SIG-M5 (cell line): ENCODE data around the gene IL17RC.
"Not testable (repeated sequence)": the region's sequence is repeated elsewhere in the genome, so short reads cannot be mapped to it uniquely, and the experiment has no call there.

ENCODE experiments used
- DNase-seq: peaks from one replicate; lab custom pipeline; 2025; lab: John Stamatoyannopoulos, UW

IL17RC gene

DNA sequence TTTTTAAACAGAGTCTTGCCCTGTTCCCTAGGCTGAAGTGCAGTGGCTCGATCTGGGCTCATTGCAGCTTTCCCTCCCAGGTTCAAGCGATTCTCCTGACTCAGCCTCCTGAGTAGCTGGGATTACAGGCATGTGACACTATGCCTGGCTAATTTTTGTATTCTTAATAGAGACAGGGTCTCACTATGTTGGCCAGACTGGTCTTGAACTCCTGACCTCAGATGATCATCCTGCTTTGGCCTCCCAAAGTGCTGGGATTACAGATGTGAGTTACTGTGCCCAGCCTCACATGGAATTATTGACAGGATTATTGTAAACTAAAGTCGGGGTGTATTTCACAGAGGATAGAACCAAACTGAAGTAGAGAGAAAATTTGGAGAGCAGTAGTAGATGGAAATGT is 21.2 kb upstream of the IL17RC start:
- DNase-seq = not testable (repeated sequence)

DNA sequence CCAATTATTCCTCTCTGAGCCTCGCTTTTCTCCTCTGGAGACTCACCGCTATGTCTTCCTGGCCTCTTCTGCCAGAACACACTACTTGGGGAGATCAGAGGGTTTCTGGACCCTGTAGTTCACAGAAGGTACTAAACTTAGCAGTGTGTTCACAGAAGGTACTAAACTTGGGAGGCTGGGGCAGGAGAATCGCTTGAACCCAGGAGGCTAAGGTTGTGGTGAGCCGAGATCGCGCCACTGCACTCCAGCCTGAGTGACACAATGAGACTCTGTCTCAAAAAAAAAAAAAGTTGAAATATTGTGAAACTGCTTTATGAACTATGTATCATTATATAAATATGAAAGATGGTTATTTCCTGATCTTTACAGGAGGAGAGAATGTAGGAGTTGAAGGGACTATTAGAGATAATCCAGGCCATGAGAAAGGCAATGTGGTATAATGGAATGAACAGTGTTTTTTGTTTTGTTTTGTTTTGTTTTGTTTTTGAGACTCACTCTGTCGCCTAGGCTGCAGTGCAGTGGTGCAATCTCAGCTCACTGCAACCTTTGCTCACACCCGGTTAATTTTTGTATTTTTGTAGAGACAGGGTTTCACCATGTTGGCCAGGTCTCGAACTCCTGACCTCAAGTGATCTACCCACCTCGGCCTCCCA is 20.0 kb upstream of the IL17RC start:
- DNase-seq = not testable (repeated sequence)

DNA sequence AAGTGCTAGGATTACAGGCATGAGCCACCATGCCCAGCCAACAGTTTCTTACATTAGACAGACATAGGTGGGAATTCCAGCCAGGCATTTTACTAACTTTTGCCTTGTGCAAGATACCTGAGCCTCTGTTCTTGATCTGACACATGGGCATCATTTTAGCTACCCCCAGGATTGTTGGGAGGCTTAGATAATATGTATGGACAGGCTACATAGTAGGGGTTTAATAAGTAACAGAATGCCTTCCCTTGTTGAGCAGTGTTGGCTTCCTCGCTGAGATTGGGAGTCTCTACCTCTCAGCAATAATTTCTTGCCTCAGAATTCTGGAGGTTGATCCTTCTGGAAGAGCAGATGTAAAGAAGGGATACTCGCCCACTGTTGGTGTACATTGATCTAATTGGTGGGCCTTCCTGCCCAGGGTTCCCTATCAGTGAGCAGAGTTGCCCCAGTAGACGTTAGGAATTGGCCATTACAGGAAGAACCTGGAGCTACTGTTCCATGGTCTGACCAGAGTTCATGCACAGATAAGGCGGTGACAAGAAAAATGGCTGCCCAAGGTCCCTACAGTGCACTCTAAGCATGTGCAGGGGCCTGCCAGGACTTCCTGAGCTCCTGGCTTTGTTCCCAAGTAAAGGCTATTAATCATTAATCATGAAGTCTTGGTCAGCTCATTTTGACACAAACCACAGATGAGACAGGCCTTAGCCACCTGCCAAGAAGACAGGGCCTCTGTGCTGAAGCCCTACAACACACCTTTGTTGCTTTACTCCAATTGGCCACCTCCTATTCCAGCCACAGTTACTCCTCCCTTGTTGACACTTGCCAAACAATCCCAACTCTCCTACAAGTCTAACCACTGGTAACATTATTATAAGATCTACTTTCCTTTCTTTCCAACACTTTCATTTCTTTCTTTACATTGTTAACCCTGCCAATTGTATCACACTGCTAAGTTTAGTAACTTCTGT is 19.2 kb upstream of the IL17RC start:
- DNase-seq = no peak

DNA sequence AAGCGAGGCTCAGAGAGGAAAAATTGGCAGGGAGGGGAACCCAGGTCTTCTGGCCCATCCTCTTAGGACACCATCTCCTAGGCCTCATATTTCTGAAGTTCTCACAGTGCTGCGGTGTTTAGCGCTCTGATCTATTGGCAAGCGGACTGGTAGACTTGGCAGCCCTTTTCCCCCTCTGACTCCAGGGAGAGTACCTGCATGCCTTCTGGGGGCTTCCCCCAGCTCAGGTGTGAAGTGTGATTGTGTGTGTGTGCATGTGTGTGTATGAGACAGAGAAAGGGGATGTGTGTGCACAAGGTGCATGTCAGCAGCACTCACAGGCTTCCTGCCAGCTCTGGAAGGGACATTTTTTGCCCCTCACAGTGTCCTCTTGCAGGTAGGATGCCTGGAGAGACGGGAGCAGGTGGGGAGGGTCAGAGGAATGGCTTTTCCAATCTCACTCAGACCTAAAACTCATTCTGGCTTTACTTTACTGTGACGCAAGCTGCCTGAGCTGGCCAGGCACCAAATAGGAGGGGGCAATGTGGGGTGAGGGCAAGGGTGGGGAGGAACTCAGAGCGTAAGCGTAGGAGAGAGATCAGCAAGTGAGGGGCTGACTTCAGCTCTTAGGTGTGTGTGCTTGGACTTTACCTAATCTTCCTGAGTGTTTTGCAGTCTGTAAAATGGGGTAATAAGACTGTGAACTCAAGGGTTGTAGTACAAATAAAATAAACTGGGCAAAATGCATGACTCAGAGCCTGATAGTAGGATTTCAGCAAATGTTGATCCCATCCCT is 18.2 kb upstream of the IL17RC start:
- DNase-seq = no peak

DNA sequence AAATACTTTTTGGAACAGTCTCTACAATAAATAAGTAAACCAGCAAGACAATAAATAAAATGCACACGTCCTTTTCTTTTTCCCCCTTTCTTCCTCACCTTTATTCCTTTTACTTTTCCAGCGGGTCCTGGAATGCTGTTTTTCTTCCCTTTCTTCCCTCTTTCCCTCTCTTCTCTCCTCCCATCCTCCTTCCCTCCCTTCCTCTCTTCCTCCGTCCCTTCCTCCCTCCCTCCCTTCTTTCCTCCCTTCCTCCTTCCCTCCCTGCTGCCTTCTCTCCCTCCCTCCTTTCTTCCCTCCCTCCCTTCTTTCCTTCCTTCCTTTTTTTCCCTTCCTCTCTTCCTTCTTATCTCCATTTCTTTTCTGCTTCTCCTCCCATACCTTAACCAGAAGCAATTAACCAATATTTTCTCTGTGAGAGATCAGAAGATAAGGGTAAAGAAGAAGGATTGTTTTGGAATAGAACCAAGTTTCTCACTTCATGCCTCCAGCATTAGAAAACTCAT is 17.6 kb upstream of the IL17RC start:
- DNase-seq = no peak

DNA sequence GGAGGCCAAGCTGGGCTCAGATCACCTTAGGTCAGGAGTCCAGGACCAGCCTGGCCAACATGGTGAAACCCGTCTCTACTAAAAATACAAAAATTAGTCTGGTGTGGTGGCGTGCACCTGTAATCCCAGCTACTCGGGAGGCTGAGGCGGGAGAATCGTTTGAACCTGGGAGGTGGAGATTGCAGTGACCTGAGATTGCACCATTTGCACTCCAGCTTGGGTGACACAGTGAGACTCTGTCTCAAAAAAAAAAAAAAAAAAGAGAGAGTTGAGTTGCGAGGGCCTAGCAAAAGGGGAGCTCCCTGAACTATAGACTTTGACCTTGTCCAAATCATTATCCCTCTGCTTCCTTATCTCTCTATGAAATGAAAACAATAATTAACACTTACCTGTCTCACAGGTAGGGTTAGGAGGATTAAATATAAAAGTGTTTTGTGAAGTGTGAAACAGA is 15.9 kb upstream of the IL17RC start:
- not testable (repeated sequence) for DNase-seq

DNA sequence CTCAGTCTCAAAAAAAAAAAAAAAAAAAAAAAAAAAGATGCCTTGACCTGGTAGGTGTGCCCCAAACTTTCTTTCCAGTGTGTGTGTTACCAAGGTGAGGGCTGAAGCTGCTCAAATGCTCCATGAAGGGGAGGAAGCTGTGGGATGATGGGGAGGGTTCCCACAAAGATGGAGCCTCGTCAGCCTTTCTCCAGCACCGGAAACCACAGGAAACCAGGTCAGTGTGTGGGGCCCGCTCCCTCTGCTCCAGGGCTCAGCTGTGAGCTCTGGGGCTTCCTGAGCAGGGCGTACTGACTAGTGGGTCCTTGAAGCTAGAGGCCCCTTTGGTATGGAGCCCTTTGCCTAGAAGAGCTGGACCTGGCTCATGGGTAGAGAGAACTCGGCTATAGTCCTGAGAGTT is 14.9 kb upstream of the IL17RC start:
- DNase-seq = no peak

DNA sequence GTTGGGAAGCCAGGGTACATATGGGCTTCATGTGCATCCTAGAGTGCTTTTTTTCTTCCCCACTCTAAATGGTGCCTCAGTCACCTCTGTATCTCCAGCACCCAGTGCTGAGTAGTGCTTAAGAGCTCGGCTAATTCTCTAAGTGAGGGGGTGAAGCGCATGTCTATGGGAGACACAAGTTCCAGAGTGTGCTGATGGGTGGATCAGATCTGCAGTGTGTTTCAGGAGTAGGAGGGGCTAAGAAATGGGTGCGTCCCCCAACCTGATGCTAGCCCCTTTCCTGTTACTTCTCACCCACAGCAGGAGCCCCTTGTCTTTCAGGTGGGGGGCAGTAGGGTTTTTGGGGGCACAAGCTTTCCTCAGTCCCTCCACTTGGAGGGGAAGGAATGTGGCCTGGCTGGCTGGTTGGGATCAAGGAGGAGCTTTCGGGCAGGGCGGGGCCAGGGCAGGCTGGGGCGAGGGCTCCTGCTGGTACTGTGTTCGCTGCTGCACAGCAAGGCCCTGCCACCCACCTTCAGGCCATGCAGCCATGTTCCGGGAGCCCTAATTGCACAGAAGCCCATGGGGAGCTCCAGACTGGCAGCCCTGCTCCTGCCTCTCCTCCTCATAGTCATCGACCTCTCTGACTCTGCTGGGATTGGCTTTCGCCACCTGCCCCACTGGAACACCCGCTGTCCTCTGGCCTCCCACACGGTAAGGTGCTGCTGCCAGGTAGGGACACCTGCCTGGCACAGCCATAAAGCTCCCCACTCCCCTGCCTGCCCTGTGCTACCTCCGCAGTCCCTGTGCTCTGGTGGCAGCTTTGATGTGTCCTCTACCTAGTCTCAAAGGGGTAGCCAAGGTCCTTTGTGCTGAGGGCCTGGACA is 14.3 kb upstream of the IL17RC start, which contains the start of gene IL17RE:
IL17RE (plus strand) TSS at position 477 of the 866 bp plus-strand sequence; CDS start at position 562, 85 bp downstream.
- DNase-seq = no peak

DNA sequence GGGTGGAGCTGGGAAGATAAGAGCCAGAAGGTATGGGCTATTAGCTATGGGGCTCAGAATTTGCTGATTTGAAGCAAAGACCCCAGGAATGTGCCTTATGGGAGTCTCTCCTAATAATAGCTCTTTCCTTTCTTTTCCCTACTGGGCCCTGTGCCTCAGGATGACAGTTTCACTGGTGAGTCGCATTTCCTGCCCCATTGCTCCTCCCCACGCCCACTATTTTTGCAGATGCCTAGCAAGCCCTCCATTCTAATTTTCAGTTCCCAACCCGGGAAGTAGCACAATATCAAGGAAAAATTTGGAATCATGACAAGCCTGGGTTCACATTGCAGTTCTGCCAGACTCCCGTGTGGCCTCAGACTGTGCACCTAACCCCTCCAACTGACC is 13.7 kb upstream of the IL17RC start:
- no peak for DNase-seq

DNA sequence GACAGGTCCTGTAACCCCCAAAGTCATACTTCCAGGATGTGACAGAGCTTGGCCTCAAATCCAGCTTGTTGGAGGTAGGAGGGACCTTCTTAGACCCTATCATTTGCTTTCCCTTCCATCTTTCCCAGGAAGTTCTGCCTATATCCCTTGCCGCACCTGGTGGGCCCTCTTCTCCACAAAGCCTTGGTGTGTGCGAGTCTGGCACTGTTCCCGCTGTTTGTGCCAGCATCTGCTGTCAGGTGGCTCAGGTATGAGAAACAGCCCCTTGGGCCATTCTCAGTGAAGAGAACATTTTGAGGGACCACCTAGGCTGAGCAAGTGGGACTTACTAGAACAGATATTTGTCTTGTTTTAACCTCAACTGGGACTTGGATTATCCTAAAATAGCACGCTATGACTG is 13.0 kb upstream of the IL17RC start:
- DNase-seq = no peak

DNA sequence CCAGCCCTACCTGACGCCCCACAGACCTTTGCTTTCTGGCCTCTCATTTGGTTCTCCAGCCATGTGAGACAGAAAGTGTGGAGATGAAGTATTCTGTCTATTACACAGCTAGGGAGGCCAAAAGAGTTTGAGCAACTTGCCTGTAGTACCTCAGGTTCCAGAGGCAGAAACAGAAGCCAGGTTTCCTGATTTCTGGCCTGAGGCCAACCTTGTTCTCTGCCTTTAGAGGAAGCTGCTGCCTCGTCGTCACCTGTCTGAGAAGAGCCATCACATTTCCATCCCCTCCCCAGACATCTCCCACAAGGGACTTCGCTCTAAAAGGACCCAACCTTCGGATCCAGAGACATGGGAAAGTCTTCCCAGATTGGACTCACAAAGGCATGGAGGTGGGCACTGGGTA is 10.4 kb upstream of the IL17RC start:
- DNase-seq = no peak

DNA sequence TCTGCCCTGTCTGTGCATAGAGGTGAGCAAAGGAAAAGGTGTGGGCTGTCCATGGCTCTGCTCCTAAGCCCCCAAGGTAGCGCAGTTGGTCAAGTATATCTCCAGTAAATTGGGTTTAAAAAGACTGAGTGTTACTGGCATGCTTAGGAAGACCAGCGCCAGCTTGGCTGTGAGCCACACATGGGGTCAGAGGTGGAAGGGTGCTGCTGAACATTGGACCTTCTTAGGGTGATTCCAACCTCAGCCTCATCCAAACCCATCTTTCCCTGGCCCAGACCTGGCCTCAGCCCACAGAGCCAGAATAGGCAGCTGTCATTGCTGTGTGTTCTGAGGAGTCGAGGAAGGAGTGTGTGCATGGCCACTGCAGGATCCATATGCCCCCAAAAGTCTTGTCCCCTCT is 8.6 kb upstream of the IL17RC start:
- DNase-seq = no peak

DNA sequence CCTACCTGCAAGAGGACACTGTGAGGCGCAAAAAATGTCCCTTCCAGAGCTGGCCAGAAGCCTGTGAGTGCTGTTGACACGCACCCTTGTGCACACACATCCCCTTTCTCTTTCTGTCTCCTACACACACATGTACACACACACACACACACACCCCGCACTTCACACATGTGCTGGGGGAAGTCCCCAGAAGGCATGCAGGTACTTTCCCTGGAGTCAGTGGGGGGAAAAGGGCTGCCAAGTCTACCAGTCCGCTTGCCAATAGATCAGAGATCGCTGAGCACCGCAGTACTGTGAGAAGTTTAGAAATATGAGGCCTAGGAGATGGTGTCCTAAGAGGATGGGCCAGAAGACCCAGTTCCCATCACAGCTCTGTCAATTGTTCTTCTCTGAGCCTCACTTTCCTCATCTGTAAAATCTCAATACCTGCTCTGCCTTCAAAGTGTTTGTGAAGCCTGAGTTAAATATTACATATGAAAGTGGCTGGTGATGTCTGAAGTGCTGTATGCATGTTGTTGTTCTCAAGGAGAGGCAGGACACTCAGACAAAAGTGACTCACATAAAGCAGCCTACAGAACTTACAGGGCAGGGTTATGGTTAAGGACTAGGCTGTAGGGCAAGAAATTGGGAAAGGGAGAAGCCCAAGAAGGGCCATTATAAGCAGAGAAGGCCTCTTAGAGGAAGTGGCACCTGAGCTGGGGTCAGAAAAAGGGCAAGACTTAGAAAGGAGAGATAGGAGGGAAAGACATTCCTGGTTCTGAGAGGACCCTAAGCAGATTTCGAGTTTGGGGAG is 7.5 kb upstream of the IL17RC start:
- no peak for DNase-seq

DNA sequence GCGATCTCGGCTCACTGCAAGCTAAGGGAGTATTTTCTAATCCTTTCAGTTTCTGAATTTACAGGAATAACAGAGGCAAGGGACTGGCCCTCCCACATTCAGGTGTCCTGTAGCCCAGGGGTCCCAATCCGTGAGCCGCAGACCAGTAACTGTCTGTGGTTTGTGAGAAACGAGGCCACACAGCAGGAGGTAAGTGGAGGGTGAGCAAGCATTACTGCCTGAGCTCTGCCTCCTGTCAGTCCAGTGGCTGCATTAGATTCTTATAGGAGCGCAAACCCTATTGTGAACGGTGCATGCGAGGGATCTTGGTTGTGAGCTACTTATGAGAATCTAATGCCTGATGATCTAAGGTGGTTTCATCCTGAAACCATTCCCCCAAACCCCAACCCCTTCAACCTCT is 5.0 kb upstream of the IL17RC start:
- DNase-seq = no peak

DNA sequence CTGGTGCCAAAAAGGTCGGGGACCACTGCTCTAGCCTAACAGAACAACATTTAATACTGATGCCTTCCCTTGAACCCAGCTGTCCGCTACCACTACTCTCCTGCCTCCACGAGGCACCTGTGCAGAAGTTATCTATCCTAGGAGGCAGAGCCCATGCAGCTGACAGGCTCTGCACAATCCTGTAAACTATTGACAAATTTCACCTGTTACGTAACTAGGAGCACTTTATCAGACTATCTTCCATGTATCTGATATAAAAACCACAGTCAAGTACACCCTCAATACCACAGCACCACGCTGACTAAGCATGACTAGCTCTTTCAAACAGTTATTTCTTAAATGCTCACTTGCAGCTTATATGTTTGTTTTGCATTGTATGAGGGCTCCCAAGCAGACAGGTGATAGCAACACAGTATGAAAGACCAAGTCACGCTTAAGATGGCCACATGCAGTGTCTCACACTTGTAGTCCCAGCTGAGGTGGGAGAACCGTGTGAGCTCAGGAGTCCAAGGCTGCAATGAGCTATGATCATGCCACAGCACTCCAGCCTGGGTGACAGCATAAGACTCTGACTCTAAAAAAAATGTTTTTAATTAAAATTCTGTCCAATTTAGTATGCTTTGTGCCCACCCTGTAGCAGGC is 4.5 kb upstream of the IL17RC start:
- DNase-seq = peak; percentile 48

DNA sequence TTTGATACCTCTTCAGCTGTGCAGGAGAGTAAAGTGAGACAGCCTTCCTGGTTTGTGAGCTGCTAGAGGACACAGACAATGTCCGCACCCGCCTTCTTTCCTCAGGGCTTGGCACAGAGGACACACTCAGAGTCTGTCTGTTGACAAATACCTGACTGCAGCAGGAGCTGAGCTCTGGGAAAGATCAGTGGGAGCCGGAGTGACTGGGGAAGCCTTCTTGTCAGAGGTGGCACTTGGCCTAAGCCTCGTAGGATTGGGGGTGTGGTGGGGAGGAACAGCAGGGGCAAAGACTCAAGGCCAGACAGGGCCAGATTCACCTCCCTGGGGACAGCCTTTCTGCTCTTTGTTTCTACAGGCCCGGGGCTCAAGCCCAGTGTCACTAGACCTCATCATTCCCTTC is 3.3 kb upstream of the IL17RC start:
- no peak for DNase-seq

DNA sequence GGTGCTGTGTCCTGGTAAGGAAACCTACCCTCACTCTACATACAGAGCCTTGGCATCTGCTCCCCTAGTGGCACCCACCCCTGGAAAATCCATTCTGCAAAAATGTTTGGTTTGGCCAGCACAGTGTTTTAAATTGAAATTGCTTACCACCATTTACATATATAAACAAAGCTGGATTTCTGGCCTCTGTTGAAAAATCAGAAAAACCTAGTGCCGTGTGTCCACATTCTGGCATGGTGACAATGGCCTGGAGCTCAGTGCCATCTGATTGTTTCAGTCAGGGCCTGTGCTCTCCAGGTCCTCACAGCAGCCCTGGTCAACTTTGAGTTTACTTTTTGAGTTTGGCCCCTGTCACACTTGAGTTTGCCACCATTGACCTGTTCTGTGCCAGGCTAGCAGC is 2.9 kb upstream of the IL17RC start:
- DNase-seq = no peak

DNA sequence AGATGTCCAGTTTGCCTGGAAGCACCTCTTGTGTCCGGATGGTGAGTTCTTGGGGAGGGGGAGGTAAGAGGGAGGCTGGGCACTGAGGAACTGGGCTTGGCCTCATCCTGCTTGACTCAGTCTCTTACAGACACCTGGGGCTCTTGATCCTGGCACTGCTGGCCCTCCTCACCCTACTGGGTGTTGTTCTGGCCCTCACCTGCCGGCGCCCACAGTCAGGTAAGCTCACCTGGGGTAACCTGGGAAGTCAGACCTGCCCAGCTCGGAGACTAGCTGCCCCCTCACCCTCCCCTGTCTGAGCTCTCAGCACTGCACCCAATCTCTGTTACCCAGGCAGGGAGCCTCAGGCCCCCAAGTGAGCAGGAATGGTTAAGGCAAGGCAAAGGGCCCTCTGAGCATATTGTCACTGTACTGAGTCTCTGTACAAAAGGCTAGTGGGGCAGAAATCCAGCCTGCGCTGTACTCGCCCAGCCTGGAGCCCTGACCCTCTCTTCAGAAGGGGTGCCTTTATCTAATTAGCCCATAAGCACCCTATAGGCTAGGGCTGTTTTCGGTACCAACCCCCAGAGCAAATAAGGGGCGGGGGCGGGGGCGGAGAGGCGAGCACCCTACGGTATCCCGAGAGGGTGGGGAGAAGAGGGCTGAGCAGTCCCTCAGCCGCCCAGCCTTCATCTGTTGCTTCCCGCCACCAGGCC is 2.2 kb upstream of the IL17RC start:
- no peak for DNase-seq
